HG02588 (cell line): ENCODE data around the gene ASPDH.

Experiments used
- ATAC-seq: cut with Tn5 transposase; IDR thresholded peaks from one replicate; pipeline ENCODE4 v1.9.1; 2021; ENCODE audit warnings: mild to moderate bottlenecking, moderate library complexity; ENCODE audit not compliant: unreplicated experiment

ASPDH gene

DNA sequence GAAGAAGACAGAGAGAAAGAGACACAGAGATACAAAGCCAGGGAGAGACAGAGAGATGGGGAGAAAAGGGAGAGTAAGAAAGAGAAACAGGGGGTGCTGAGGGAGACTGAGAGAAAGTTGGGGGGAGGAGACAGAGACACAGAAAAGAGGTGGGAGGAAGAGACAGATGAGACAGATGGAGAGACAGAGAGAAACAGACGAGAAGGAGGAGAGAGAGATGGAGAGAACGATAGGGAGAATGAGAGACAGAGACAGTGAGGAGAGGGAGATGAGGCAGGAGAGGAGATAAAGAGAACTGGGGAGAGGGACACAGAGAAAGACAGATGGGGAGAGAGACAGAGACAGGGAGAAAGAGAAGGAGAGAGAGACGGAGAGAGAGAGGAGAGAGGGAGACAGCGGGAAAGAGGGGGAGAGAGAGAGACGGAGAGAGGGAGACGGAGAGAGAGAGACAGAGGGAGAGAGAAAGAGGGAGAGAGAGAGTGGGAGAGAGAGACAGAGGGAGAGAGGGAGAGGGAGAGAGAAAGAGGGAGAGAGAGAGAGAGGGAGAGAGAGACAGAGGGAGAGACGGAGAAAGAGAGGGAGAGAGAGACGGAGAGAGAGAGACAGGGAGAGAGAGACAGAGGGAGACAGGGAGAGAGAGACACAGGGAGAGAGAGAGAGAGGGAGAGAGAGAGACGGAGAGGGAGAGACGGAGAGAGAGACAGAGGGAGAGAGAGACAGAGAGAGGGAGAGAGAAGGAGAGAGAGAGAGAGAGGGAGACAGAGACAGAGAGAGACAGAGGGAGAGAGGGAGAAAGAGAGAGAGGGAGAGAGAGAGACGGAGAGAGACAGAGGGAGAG lies 15.3 kb downstream of the ASPDH start:
- ATAC-seq = no peak

DNA sequence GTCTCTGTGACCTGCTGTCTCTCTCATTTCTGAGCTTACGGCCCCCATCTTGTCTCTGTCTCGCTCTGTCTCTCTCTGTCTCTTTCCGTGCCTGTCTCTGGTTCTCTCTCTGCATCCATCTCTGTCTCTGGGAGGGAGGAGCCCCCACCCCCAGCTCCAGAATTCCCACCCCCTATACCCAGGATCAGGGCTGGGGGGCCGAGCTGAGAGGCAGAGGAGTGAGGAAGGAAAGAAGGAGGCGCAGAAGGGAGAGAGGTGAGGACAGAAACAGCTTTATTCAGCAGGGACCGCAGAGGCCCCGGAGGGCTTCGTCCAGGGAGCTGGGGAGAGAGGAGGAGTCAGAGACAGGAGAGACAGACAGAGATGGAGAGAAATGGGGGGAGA lies 16.7 kb downstream of the ASPDH start:
- no peak for ATAC-seq

DNA sequence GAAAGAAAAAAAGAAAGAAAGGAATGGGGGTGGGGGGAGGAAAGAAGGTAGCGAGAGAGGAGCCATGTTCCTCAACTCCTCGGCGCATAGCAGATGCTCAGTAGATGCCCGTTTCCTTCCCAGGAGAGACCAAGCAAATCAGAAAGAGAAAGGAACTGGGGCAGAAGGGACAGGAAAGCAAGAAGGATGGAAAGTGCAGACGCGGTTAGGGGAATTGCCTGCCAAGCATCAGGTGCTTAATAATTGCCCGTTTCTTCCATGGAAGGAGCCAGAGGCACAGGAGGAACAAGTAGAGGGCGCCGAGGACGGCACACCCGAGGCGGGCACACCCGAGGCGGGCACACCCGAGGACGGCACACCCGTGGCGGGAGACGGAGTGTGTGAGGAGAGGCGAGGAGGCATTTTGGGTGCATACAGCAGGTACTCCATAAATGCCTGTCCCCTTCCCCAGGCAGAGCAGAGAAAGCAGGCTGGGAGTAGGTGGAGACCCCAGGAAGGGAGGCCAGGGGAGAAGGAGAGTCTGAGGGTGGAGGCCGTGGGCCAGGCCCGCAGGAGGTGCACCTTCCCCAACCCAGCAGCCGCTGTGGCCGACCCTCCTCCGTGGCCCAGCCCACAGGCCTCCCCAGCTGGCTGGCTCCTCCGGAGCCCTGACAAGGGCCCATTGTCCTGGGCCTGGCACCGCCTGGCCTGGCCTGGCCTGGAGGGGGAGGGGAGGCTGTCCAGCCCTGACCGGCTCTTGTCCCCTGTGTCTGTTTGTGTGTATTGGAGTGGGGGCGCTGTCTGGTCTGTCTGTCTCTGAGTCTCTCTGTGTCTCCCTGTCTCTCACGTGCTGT lies 17.3 kb downstream of the ASPDH start:
- ATAC-seq = no peak

DNA sequence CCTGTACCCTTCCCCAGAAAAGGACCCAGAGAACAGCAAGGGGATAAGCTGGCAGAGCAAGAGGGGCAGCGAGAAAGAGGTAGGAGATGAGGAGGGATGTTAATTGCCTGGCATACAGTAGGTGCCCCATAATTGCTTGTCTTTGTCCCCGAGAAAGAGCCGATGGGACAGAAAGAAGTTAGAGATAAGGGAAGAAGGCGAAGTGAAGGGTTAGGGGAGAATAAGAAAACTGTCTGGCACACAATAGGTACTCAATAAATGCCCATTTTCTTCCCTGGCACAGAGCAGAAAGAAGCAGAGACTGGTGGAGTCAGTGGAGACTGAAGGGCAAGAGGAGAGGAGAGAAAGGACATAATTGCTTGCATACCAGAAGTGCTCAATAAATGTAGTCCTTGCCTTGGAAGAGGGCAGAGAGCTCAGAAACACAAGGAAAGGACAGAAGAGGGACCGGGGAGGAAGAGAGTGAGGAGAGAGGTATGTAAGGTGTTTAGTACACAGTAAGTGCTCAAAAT lies 18.6 kb downstream of the ASPDH start:
- no peak for ATAC-seq

DNA sequence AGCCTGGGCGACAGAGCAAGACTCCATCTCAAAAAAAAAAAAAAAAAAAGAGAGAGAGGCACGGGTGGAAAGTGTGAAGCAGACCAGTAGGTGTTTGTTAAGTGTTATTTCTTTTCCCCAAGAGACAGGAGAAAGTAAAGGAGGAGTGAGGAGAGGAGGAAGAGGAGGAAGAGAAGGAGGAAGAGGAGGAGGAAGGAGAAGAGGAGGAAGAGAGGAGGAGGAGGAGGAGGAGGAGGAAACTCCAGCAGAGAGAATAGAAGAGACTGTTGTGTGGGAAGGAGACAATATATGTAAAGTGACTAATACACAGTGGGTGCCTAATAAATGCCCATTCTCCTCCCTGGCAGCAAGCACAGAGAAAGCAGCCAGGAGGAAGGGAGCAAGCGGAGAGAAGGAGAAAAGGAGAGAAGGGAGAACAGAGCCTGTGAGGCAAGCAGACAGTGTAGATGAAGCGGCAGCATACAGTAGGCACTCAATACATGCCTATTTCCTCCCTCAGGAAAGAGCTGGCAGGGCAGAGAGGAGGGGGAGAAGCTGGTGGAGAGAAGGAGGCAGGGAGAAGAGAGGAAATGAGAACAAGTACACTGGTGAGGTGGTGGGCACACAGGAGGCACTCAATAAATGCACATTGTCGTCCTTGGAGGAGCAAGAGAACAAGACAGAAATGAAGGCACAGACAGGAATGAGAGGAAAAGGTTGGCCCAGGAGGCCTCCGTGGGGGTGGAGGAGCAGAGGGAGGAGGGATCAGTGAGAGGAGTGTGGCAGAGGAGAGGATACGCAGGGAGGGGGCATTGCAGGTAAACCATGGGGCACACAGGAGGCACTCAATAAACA lies 19.3 kb downstream of the ASPDH start:
- ATAC-seq = no peak

DNA sequence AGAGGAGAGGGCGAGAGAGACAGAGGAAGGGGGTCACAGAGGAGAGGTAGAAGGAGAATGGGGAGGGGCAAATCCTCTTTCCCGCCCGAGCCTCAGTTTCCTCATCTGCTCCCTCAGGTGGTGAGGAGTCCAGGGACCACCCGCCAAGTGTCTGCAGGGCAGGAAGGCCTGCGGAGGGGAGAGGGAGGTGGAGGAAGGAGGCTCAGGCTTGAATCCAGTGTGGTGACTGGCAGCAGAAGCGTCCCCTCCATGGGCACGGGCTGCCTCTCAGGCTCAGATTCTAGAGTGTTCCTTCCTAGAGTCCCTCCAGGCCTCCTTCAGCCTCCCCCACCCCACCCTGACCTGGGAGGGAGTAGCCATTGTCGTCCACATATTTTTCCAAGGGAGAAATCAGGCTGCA lies 20.5 kb downstream of the ASPDH start:
- no peak for ATAC-seq

DNA sequence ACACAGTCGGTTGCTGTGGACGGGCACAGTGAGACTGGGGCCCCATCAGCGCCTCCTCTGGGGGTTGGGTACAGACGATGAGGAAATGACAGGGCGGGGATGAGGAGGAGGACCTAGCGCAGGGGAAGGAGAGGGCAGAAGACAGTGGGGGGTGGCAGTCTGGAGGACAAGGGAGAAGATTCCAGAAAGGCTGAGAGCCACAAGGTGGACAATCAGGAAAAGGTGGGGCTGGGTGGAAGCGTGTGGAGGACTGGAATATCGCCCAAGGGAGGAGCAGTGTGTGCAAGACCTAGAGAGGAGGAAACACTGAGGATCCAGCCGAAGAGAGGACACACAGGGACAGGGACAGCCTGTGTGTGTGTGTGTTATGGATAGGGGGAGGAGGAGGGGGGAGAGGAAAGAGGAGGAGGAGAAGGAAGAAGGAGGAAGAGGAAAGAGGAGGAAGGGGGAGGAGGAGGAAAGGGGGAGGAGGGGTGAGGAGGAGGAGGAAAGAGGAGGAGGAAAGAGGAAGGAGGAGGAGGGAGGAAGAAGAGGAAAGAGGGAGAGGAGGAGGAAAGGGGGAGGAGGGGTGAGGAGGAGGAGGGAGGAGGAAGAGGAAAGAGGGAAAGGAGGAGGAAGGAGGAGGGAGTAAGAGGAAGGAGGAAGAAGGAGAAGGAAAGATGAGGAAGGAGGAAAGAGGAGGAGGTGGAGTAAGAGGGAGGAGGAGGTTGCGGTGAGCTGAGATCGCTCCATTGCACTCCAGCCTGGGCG lies 21.2 kb downstream of the ASPDH start:
- no peak for ATAC-seq

DNA sequence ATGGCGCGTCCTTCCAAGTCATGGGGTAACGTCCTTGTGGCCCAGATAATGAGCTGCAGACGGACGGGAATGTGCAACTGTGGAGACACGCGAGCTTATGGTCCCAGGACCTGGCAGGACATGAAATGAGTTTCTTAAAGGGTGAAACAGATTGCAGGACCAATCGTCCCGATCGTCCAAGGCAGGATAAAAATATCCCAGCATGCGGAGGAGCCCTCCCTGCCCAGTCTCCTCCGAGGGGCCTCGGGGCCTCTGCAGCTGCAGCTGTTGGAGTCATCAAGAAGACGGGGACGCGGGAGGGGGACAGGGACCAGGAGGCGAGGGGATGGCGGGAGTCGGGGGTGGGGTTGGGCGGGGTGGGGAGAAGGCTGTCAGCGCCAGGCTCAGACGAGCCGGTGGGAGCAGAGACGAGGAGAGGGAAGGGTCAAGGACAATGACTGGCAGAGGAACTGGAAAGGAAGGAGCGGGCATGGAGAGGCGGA lies 22.7 kb downstream of the ASPDH start:
- no peak for ATAC-seq

DNA sequence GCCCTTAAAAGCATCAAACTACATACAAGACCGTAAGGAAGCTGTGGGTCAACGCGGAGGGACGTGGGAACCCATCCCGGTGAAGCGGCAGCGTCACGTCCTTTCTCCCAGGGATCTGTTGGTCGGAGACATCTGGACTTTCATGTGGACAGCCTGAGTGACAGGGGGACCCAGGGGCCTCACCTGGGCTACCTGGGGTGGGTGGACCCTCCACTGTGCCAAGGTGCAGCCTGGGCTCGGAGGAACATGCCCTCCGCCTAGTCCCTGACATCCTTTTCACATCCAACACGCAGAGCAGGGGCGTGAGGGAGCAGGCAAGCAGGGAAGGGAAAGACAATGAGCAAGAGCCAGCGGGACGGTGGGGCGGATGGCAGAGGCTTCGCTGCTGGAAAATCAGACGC lies 23.3 kb downstream of the ASPDH start:
- ATAC-seq = no peak

DNA sequence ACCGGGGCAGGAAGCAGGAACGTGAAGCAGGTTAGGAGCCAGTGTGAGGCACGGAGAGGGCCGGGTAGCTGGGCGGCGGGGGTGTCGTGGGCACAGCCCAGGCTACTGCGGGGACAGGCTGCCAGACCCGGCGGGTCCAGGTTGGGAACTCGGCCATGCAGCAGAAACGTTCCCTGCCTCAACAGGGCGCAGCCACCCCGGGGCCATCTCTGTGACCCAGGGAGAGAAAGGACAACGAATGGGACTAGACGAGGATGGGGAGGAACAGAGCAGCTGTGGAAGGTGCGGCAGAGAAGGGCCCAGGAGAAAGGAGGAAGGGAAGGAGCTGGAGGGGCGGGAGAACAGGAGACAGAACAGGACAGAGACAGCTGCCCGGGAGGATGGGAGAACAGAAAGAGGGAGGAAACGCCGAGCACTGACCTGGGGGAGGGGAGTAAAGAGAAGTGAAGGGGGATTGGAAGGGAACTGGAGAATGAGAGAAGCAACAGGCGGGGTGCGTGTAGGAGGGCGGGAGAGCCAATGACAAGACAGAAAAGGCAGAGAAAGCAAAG lies 24.2 kb downstream of the ASPDH start:
- no peak for ATAC-seq

DNA sequence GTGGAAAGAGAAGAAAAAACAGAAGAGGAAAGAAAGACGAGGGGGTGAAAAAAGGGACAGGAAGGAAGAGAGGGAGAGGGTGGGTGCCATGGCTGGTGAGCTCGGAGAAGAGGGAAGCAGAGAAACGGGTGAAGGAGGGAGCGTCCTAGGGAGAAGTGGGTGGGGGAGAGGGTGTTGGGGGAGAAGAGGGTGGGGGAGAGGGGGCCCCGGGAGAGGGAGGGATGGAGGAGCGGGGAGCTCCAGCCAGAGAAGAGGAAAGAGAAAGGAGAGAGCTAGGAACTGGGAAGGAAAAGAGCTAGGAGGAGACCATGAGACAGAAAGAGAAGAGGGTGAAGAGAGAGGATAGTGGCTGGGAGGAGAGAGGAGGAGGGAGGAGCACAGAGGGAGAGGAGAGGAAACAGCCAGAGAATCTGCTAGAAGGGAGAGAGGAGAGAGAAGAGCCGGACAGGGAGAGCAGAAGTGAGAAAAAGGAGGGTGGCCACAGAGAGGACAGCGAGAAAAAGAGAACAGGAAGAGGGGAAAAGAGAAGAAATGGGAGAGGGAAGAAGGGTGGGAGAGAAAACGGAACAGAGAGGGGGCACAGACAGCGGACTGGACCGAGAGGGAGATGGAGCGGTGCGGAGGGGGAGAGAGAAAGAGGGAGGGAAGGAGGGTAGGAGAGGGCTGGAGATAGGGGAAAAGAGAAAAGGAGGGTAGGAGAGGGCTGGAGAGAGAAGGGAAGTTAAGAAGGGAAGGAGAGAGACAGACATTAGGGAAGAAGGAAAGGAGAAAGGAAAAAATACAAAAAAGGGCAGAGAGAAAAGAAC lies 25.1 kb downstream of the ASPDH start:
- no peak for ATAC-seq

DNA sequence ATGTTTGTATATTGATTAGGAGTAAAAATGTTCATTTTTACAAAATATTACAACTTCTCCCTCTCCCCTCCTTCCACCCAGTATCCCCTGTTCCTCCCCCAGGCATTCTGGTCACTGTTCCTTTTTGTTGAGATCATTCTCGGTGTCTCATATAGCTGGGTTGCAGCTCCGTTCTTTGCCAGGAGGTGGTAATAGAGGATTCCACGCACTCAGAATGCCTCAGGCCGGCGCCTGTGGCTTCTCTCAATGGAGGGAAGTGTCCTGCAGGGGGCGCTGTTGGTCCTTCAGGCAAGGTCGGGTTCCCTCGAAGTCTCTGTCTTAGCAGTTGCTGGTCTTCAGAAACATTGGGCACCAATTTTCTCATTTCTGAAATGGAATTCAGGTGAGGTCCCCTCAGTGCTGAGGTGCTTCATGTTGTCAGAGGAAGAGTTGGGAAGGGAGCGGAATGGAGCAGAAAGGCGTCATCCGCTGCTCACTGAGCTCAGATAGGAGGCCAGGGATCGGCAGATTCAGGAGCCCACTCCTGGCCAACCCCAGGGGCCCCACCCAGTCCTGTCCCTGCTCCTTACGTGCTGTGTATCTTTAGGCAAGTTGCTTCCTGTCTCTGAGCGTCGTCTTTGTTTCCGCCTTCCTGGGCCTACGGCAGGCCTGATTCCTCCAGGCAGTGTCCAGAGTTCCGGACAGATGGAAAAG lies 26.7 kb downstream of the ASPDH start:
- no peak for ATAC-seq

DNA sequence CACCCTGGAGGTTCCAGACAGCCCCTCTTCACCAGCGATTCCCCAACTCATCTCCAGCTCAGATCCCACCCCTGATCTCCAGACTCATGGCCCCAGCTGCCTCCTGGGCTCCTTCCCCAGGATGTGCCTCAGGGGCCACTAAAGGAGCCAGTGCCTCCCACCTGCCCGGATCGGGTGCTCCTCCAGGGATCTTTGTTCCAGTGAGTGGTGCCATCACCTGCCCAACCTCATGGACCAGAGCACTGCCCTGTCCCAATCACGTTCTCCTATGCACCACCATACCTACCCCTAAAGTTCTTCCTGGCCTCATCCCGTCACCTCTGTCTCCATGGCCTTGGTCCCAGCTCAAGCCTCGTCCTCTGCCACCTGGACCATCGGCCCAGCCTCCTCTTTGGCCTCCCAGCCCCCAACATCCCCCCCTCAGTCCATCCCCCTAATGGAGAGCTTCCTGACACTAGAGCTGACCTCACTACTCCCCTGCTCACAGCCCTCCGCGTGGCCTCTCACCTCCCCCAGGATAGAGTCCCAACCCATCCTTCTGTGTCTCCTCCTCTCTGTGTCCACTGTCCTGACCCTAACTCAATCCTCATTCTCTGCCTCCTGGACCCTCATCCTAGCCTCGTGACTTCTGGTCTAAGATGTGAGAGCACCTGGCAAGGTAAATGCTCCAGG lies 28.3 kb downstream of the ASPDH start:
- no peak for ATAC-seq

DNA sequence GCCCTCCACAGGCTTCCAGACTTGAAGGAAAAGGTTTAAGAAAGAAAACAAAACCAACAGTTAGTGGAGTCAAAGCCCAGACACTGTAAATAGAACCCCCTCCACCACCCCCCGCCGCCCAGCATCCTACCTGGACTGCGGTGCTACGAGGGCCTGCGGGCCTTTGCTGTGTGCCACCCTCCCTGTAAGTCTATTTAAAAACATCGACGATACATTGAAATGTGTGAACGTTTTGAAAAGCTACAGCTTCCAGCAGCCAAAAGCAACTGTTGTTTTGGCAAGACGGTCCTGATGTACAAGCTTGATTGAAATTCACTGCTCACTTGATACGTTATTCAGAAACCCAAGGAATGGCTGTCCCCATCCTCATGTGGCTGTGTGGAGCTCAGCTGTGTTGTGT lies 30.8 kb downstream of the ASPDH start:
- no peak for ATAC-seq

DNA sequence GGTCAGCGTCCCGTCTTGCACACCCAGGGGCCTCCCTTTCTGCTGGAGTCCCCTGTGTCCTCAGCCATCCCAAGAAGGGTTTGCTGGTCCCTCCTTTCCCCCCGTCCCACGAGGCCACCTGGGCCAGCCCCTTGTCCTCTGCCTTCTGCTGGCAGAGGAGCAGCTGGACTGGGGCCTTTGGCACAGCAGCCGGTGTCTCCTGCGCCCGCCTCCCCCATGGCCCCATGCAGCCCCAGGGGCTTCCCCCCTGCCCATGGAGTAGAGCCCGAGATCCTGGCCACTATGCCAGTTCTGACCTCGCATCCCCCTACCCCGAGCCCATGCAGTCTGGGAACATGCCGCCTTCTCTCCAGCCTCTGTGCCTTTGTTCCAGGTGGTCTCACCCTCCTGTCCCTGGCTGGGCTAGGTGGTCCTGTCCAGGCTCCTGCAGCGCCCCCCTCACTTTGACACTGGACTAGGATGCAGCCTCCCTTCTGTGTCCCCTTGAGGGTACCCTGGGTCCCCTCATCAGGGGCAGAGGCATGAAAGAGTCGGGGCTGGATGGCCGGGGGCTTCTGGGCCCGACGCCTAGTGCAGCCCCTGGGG lies 31.4 kb downstream of the ASPDH start:
- ATAC-seq = no peak

DNA sequence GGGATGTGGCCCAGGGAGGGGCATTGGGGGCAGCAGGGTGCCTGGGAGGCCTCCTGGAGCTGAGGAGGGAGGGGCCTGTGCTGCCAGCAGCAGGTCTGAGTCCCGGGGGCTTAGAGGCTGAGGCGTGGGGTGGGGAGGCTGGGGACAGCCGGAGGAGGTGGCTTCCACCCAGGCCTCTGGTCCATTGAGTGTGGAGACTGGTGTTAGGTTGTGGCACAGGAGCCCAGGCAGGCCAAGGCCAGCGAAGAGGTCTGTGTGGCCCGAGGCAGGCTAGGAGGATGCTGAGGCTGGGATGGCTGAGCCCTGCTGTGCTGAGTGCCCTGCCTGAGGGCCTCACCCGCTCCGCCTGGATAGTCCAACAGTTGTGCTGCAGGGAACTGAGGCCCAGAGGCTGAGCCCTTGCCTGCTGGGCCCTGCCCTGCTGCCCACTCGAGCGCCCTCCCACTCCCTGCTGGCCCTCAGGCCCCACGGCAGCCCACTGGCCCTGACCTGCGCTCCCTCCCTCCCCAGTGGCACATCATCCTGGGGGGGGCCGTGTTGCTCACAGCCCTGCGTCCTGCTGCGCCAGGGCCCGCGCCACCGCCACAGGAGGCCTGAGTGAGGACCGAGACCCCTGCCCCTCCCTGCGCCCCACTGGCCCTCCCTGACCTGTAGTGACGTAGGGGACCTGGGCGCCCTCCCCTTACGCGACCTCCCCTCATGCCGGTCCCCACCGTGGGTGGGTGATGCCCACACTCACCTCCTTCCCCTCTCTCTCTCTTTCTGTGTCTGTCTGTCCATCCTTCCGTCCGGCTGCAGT lies 32.2 kb downstream of the ASPDH start:
- ATAC-seq = no peak
